ENCODE results near the gene SLC5A6. TPM values are rescaled to one million over a fixed set of nuclear protein-coding genes. Genes with fewer than 3 reads are reported as not detected.

Gene SLC5A6
- total and polyA plus RNA-seq, 7 experiments from 2014 or later: 13.2 to 203 (median 32.7) TPM

DNA sequence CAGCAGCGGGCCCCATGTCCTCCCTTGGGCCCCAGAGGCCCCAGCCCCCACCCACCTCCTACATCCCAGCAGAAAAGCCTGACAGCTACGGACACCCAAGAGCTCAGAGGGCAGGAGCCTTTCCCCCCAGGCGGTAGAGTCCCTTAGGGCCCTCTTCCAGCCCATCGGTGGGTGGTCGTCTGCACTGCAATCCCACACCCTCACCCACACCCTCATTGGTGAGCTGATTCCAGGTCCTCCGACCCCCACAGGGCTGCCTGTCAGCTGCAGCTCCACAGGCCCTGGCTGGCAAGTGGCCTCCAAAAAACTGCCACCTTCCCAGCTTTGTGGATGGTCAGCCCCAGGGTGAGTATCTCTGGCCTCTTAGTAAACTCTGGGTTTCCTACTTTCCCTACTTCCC lies 52.8 kb downstream of the SLC5A6 start:
- Histone ChIP-seq H3K36me3 (ENCODE audit: control insufficient read depth in 2 of 3, insufficient read depth in 3 of 3, low read length in 3 of 3) (no peaks in the 10 kb centered on the region), H3K27ac (ENCODE audit: low read depth, low read length) (no peak overlapping the region), H3K9me3 (ENCODE audit: control insufficient read depth in 2 of 3, low read length in 3 of 3) (no peaks in the 10 kb centered on the region), H3K4me3 (ENCODE audit: low read length) (no peak overlapping the region), H3K4me1 (ENCODE audit: control insufficient read depth in 2 of 2, insufficient read depth in 2 of 2, low read length in 2 of 2) (no peaks in the 10 kb centered on the region), H3K27me3 (ENCODE audit: control insufficient read depth in 2 of 2, insufficient read depth in 2 of 2, low read length in 2 of 2) (no peaks in the 10 kb centered on the region)
- Mint-ChIP-seq H3K4me3 (no peak overlapping the region), H3K4me1 (no peaks in the 10 kb centered on the region), H3K9me3 (no peaks in the 10 kb centered on the region), H3K27ac (no peak overlapping the region), H3K27me3 (peaks cover 0 to 7% (median 0%) of the 10 kb centered on the region in 5 donors), H3K36me3 (no peaks in the 10 kb centered on the region)
- ChIA-PET CTCF (no interaction called here), POLR2A (no interaction called here)
- ATAC-seq (no peak), DNase-seq (no peak)
- intact Hi-C loops (cut with micrococcal nuclease): no loop called here

DNA sequence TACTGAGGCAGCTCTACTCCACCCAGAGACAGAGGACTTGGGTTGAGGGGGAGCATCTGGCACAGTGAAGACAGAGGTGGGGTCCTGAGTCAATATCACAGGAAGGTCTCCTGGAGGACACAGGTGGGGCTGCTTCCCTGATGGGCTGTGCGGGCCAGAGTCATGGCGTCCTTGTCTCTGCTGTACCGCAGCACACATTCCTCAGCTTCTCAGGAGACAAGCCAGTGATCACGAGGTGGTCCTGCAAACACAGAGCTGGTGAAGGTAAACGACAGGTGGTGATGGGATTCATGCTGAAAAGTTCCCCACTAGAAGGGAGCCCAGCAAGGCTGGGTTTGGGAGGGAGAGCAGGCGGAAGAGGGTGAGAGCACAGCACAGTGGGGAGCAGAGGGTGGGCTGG lies 53.6 kb downstream of the SLC5A6 start:
- POLR2A ChIA-PET: no interaction called here
- H3K9me3 Mint-ChIP-seq: no peaks in the 10 kb centered on the region
- no peak overlapping the region for H3K4me3 Mint-ChIP-seq
- no peaks in the 10 kb centered on the region for H3K4me1 ChIP-seq (ENCODE audit: control insufficient read depth in 2 of 2, insufficient read depth in 2 of 2, low read length in 2 of 2)
- intact Hi-C loops (cut with micrococcal nuclease): no loop called here
- no peaks in the 10 kb centered on the region for H3K36me3 Mint-ChIP-seq
- CTCF ChIA-PET: no interaction called here
- no peaks in the 10 kb centered on the region for H3K36me3 ChIP-seq (ENCODE audit: control insufficient read depth in 2 of 3, insufficient read depth in 3 of 3, low read length in 3 of 3)
- ATAC-seq (no peak), DNase-seq (no peak)
- H3K27me3 ChIP-seq (ENCODE audit: control insufficient read depth in 2 of 2, insufficient read depth in 2 of 2, low read length in 2 of 2): no peaks in the 10 kb centered on the region
- no peaks in the 10 kb centered on the region for H3K9me3 ChIP-seq (ENCODE audit: control insufficient read depth in 2 of 3, low read length in 3 of 3)
- H3K27me3 Mint-ChIP-seq: peaks cover 0 to 8% (median 0%) of the 10 kb centered on the region in 5 donors
- no peaks in the 10 kb centered on the region for H3K4me1 Mint-ChIP-seq
- no peak overlapping the region for H3K4me3 ChIP-seq (ENCODE audit: low read length)
- H3K27ac Mint-ChIP-seq: no peak overlapping the region
- no peak overlapping the region for H3K27ac ChIP-seq (ENCODE audit: low read depth, low read length)

DNA sequence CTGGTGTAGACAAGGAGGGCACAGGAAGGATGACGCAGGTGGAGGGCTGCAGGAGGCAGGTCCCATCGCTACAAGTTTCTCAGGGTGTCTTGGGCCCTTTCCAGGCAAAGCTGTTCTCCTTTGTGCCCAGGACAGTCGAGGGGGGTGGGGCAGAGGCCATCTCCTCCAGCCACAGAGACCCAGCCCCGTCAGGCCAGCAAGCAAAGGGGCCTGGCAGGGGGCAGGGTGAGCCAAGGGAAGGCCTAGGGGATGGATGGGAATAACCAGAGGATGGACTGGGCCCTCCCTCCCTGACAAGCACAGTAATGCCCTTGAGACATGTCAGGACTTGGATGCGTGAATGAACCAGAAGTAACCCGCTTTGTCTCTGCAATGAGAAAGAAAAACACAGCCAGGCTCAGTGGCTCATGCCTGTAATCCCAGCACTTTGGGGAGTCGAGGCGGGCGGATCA lies 57.0 kb downstream of the SLC5A6 start:
- H3K36me3 ChIP-seq (ENCODE audit: control insufficient read depth in 2 of 3, insufficient read depth in 3 of 3, low read length in 3 of 3): no peaks in the 10 kb centered on the region
- Mint-ChIP-seq H3K4me3 (no peak overlapping the region), H3K36me3 (no peaks in the 10 kb centered on the region), H3K4me1 (no peaks in the 10 kb centered on the region), H3K27ac (no peak overlapping the region), H3K9me3 (no peaks in the 10 kb centered on the region), H3K27me3 (peaks cover 0 to 8% (median 0%) of the 10 kb centered on the region in 5 donors)
- no peak for DNase-seq
- intact Hi-C loops (cut with micrococcal nuclease): no loop called here
- no peaks in the 10 kb centered on the region for H3K27me3 ChIP-seq (ENCODE audit: control insufficient read depth in 2 of 2, insufficient read depth in 2 of 2, low read length in 2 of 2)
- ChIA-PET CTCF (no interaction called here), POLR2A (no interaction called here)
- H3K4me3 ChIP-seq (ENCODE audit: low read length): no peak overlapping the region
- no peaks in the 10 kb centered on the region for H3K4me1 ChIP-seq (ENCODE audit: control insufficient read depth in 2 of 2, insufficient read depth in 2 of 2, low read length in 2 of 2)
- no peaks in the 10 kb centered on the region for H3K9me3 ChIP-seq (ENCODE audit: control insufficient read depth in 2 of 3, low read length in 3 of 3)
- no peak for ATAC-seq
- H3K27ac ChIP-seq (ENCODE audit: low read depth, low read length): no peak overlapping the region

DNA sequence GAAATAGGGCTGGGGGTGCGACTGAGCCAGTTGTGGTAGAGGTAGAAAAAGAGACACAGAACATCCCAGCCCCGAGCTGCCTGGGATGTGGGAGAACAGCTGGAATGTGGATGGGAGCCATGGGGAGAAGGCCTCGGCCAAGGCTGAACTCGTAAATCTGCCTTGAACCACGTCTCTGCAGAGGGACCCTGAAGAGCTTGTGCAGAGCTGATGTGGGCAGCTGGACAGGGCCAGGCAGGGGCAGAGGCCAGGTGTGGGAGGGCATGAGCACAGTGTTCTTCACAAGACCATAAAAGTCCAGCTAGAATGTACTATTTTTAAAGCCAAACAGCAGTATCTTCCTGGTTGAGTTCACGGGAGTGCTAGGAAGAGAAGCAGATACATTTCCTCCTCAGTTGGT lies 57.6 kb downstream of the SLC5A6 start:
- H3K36me3 Mint-ChIP-seq: no peaks in the 10 kb centered on the region
- ATAC-seq (no peak), DNase-seq (no peak)
- no peak overlapping the region for H3K27ac Mint-ChIP-seq
- H3K27me3 ChIP-seq (ENCODE audit: control insufficient read depth in 2 of 2, insufficient read depth in 2 of 2, low read length in 2 of 2): no peaks in the 10 kb centered on the region
- no peaks in the 10 kb centered on the region for H3K9me3 Mint-ChIP-seq
- H3K4me1 Mint-ChIP-seq: no peaks in the 10 kb centered on the region
- no peaks in the 10 kb centered on the region for H3K4me1 ChIP-seq (ENCODE audit: control insufficient read depth in 2 of 2, insufficient read depth in 2 of 2, low read length in 2 of 2)
- no peak overlapping the region for H3K4me3 ChIP-seq (ENCODE audit: low read length)
- H3K4me3 Mint-ChIP-seq: no peak overlapping the region
- H3K27ac ChIP-seq (ENCODE audit: low read depth, low read length): no peak overlapping the region
- intact Hi-C loops (cut with micrococcal nuclease): no loop called here
- ChIA-PET POLR2A (no interaction called here), CTCF (no interaction called here)
- no peaks in the 10 kb centered on the region for H3K9me3 ChIP-seq (ENCODE audit: control insufficient read depth in 2 of 3, low read length in 3 of 3)
- peaks cover 0 to 8% (median 0%) of the 10 kb centered on the region in 5 donors for H3K27me3 Mint-ChIP-seq
- H3K36me3 ChIP-seq (ENCODE audit: control insufficient read depth in 2 of 3, insufficient read depth in 3 of 3, low read length in 3 of 3): no peaks in the 10 kb centered on the region

DNA sequence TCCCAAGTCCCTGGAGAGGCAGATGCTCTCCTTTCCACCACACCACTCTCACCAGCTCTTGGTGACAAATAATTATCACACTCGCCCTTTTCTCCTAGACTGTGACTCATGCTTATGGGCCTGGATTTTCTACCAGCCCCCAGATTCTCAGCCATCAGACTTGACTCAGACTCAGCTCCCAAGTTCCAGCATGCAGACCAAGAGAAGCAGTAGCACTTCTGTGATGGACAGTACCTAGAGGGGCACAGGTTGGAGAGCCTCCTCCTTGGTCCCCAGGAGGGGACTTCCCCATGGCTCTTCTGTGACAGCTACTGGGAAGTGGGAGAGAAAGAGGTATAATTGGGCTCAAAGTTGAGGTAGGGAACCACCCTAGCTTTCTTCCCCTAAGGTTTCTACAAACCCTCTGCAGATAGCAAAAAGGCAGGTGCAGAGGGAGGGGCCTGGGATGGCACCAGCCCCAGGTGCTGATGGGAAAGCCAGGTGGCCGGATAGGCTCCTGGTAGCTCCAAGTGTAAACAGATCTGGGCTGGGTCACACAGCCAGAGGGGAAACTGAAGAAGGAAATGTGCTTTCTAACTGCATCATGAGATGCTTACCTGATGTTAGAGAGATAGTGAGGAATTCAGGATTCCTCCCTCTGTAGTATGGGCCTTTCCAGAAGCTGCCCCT lies 59.1 kb downstream of the SLC5A6 start:
- ATAC-seq (no peak), DNase-seq (no peak)
- no peak overlapping the region for H3K4me3 Mint-ChIP-seq
- H3K4me1 Mint-ChIP-seq: no peaks in the 10 kb centered on the region
- no peaks in the 10 kb centered on the region for H3K27me3 ChIP-seq (ENCODE audit: control insufficient read depth in 2 of 2, insufficient read depth in 2 of 2, low read length in 2 of 2)
- no peak overlapping the region for H3K27ac ChIP-seq (ENCODE audit: low read depth, low read length)
- intact Hi-C loops (cut with micrococcal nuclease): no loop called here
- no peaks in the 10 kb centered on the region for H3K9me3 Mint-ChIP-seq
- no peak overlapping the region for H3K4me3 ChIP-seq (ENCODE audit: low read length)
- H3K27me3 Mint-ChIP-seq: peaks cover 0 to 6% (median under 1%) of the 10 kb centered on the region in 5 donors
- ChIA-PET CTCF (no interaction called here), POLR2A (no interaction called here)
- H3K4me1 ChIP-seq (ENCODE audit: control insufficient read depth in 2 of 2, insufficient read depth in 2 of 2, low read length in 2 of 2): no peaks in the 10 kb centered on the region
- H3K36me3 Mint-ChIP-seq: no peaks in the 10 kb centered on the region
- H3K9me3 ChIP-seq (ENCODE audit: control insufficient read depth in 2 of 3, low read length in 3 of 3): no peaks in the 10 kb centered on the region
- no peaks in the 10 kb centered on the region for H3K36me3 ChIP-seq (ENCODE audit: control insufficient read depth in 2 of 3, insufficient read depth in 3 of 3, low read length in 3 of 3)
- no peak overlapping the region for H3K27ac Mint-ChIP-seq

DNA sequence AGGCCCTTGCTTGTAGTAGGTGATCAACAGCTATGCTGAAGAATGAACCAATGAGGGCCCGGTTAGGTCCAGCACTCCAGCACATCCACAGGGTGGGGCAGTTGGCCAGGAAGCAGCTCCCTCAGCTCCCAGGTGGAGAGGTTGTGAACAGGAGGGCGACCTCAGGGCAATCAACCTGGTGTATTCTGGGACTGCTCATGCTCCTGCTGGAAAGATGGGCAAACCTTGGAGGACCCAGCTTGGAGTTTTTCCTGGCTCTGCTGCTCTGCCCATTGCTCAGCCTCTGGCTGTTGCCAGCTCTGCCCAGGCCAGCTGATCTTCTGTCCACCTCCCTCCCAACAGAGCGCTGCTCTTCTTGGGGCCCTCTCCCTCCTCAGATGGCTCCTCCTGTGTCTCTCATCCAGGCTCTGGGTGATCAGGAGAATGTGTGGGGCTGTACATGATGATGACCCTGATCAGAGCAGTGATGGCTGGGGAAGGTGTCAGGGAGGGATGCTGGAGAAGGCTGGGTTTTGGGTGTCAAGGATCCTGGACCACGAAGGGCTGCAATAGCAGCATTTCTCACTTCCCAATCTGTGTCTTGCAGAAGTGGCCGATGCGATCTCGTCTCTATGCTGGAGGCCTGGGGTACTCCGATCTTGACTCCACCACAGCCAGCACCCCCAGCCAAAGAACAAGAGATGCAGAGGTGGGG lies 59.8 kb downstream of the SLC5A6 start:
- H3K27ac Mint-ChIP-seq: no peak overlapping the region
- H3K4me3 Mint-ChIP-seq: no peak overlapping the region
- H3K9me3 Mint-ChIP-seq: no peaks in the 10 kb centered on the region
- H3K4me1 ChIP-seq (ENCODE audit: control insufficient read depth in 2 of 2, insufficient read depth in 2 of 2, low read length in 2 of 2): no peaks in the 10 kb centered on the region
- CTCF ChIA-PET: interaction anchor here (1.6 kb wide), 1 partner anchor 14 kb away, joined by 3 read pairs; no protein-coding TSS in a partner anchor
- H3K36me3 Mint-ChIP-seq: no peaks in the 10 kb centered on the region
- H3K4me1 Mint-ChIP-seq: no peaks in the 10 kb centered on the region
- no peak overlapping the region for H3K4me3 ChIP-seq (ENCODE audit: low read length)
- POLR2A ChIA-PET: no interaction called here
- no peak for DNase-seq
- H3K27me3 Mint-ChIP-seq: peaks cover 0 to 9% (median 4%) of the 10 kb centered on the region in 5 donors
- H3K27me3 ChIP-seq (ENCODE audit: control insufficient read depth in 2 of 2, insufficient read depth in 2 of 2, low read length in 2 of 2): no peaks in the 10 kb centered on the region
- ATAC-seq: no peak
- H3K36me3 ChIP-seq (ENCODE audit: control insufficient read depth in 2 of 3, insufficient read depth in 3 of 3, low read length in 3 of 3): no peaks in the 10 kb centered on the region
- no peak overlapping the region for H3K27ac ChIP-seq (ENCODE audit: low read depth, low read length)
- intact Hi-C loops (cut with micrococcal nuclease): no loop called here
- no peaks in the 10 kb centered on the region for H3K9me3 ChIP-seq (ENCODE audit: control insufficient read depth in 2 of 3, low read length in 3 of 3)

Measured in naive thymus-derived CD4-positive, alpha-beta T cell (primary cell).